Gastroesophageal sphincter (tissue), 3 donors: ENCODE data around the gene SLC25A33.

Experiments
- POLR2AphosphoS5 ChIP-seq: sonication (generic); formaldehyde crosslinking; IDR thresholded peaks from one replicate; pipeline ENCODE4 v1.6.1; 2017; ENCODE audit warnings: antibody characterized with exemption
- TF ChIP-seq, protein P1 (sequence below), 4 experiments: fragments of 200-600 bp in 2 of 4; fragments of 450-650 bp in 2 of 4; sonication (generic) in 1 of 4; IDR thresholded peaks; one replicate each; pipeline ENCODE4 v1.5.1; 2017 to 2019; ENCODE audit warnings: antibody characterized with exemption in 4 of 4, mild to moderate bottlenecking in 2 of 4, moderate library complexity in 2 of 4

DNA sequence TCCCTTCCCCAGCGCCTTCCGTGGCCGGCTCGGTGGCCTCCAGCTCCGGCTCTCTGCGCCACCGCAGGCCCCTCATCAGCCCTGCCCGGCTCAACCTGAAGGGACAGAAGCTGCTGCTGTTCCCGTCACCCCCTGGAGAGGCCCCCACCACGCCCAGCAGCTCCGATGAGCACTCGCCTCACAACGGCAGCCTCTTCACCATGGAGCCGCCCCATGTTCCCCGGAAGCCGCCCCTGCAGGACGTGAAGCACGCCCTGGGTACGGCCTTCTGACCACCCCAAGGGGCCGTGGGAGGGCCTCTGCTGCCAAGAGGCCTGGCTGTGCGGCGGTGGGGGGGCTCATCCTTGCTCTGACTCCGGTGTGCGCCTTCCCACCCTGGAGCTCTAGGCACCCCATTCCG is 71.3 kb downstream of the SLC25A33 start:
- TF ChIP-seq, protein P1, sequence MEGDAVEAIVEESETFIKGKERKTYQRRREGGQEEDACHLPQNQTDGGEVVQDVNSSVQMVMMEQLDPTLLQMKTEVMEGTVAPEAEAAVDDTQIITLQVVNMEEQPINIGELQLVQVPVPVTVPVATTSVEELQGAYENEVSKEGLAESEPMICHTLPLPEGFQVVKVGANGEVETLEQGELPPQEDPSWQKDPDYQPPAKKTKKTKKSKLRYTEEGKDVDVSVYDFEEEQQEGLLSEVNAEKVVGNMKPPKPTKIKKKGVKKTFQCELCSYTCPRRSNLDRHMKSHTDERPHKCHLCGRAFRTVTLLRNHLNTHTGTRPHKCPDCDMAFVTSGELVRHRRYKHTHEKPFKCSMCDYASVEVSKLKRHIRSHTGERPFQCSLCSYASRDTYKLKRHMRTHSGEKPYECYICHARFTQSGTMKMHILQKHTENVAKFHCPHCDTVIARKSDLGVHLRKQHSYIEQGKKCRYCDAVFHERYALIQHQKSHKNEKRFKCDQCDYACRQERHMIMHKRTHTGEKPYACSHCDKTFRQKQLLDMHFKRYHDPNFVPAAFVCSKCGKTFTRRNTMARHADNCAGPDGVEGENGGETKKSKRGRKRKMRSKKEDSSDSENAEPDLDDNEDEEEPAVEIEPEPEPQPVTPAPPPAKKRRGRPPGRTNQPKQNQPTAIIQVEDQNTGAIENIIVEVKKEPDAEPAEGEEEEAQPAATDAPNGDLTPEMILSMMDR (IDR thresholded peaks at IDR 0.05): no peak
- TF ChIP-seq POLR2AphosphoS5: no peak
